HEK293 (cell line): ENCODE data around the gene KCNC4.

Experiments used
- FEZF1 ChIP-seq: fragments of 450-650 bp; formaldehyde crosslinking; IDR thresholded peaks from 2 replicates; pipeline ENCODE4 v1.5.1; 2016; ENCODE audit warnings: missing biosample characterization, missing genetic modification characterization
- HOXA7 ChIP-seq: sonication (generic); formaldehyde crosslinking; IDR thresholded peaks from 2 replicates; pipeline ENCODE4 v1.8.1; 2022; ENCODE audit warnings: missing genetic modification reagents, borderline replicate concordance
- HOXC10 ChIP-seq: sonication (generic); formaldehyde crosslinking; IDR thresholded peaks from 2 replicates; pipeline ENCODE4 v1.8.1; 2023; ENCODE audit warnings: mild to moderate bottlenecking, missing genetic modification reagents
- IKZF3 ChIP-seq: fragments of 450-650 bp; IDR thresholded peaks from 2 replicates; pipeline ENCODE4 v1.5.0; 2018; ENCODE audit warnings: missing biosample characterization, mild to moderate bottlenecking, missing genetic modification characterization, moderate library complexity
- KLF10 ChIP-seq: fragments of 450-650 bp; IDR thresholded peaks from 2 replicates; pipeline ENCODE4 v1.5.1; 2018; ENCODE audit warnings: missing biosample characterization, mild to moderate bottlenecking, missing genetic modification characterization
- KLF7 ChIP-seq: fragments of 450-650 bp; formaldehyde crosslinking; IDR thresholded peaks from 2 replicates; pipeline ENCODE4 v1.5.1; 2016; ENCODE audit warnings: missing biosample characterization, missing genetic modification characterization, borderline replicate concordance
- OVOL3 ChIP-seq: fragments of 450-650 bp; formaldehyde crosslinking; IDR thresholded peaks from 2 replicates; pipeline ENCODE4 v1.5.1; 2016; ENCODE audit warnings: missing biosample characterization, missing genetic modification characterization
- PRDM1 ChIP-seq: fragments of 450-650 bp; formaldehyde crosslinking; IDR thresholded peaks from 2 replicates; pipeline ENCODE4; 2016; ENCODE audit warnings: missing biosample characterization, missing genetic modification characterization
- PRDM10 ChIP-seq: fragments of 450-650 bp; formaldehyde crosslinking; IDR thresholded peaks from 2 replicates; pipeline ENCODE4 v1.5.1; 2016; ENCODE audit warnings: missing biosample characterization, missing genetic modification characterization
- SCRT1 ChIP-seq: fragments of 450-650 bp; formaldehyde crosslinking; IDR thresholded peaks from 2 replicates; pipeline ENCODE4 v1.5.1; 2016; ENCODE audit warnings: missing biosample characterization, missing genetic modification characterization, borderline replicate concordance
- SP7 ChIP-seq: fragments of 450-650 bp; formaldehyde crosslinking; IDR thresholded peaks from 2 replicates; pipeline ENCODE4 v1.5.1; 2016; ENCODE audit warnings: missing biosample characterization, missing genetic modification characterization
- ZBTB20 ChIP-seq: fragments of 450-650 bp; formaldehyde crosslinking; IDR thresholded peaks from 2 replicates; pipeline ENCODE4 v1.5.1; 2016; ENCODE audit warnings: missing biosample characterization, missing genetic modification characterization
- ZBTB6 ChIP-seq: fragments of 450-650 bp; formaldehyde crosslinking; IDR thresholded peaks from 2 replicates; pipeline ENCODE4 v1.5.1; 2017; ENCODE audit warnings: missing biosample characterization, missing genetic modification characterization
- ZFHX2 ChIP-seq: fragments of 450-650 bp; formaldehyde crosslinking; conservative IDR thresholded peaks from 2 replicates; pipeline ENCODE4 v1.5.1; 2016; ENCODE audit warnings: missing biosample characterization, missing genetic modification characterization
- ZNF10 ChIP-seq: fragments of 450-650 bp; formaldehyde crosslinking; IDR thresholded peaks from 2 replicates; pipeline ENCODE4 v1.5.1; 2017; ENCODE audit warnings: missing biosample characterization, missing genetic modification characterization
- ZNF138 ChIP-seq: fragments of 450-650 bp; formaldehyde crosslinking; IDR thresholded peaks from 2 replicates; pipeline ENCODE4 v1.5.1; 2016; ENCODE audit warnings: missing biosample characterization, missing genetic modification characterization, borderline replicate concordance
- ZNF292 ChIP-seq: fragments of 450-650 bp; formaldehyde crosslinking; IDR thresholded peaks from 2 replicates; pipeline ENCODE4 v1.5.1; 2016; ENCODE audit warnings: low read depth, missing biosample characterization, missing genetic modification characterization, borderline replicate concordance
- ZNF311 ChIP-seq: fragments of 450-650 bp; formaldehyde crosslinking; IDR thresholded peaks from 2 replicates; pipeline ENCODE4 v1.5.1; 2017; ENCODE audit warnings: missing biosample characterization, missing genetic modification characterization, borderline replicate concordance
- ZNF416 ChIP-seq: fragments of 450-650 bp; formaldehyde crosslinking; IDR thresholded peaks from 2 replicates; pipeline ENCODE4 v1.5.1; 2016; ENCODE audit warnings: missing biosample characterization, missing genetic modification characterization
- ZNF473 ChIP-seq: fragments of 450-650 bp; formaldehyde crosslinking; IDR thresholded peaks from 2 replicates; pipeline ENCODE4 v1.5.1; 2017; ENCODE audit warnings: missing biosample characterization, missing genetic modification characterization
- ZNF488 ChIP-seq: fragments of 450-650 bp; formaldehyde crosslinking; IDR thresholded peaks from 2 replicates; pipeline ENCODE4 v1.5.1; 2016; ENCODE audit warnings: missing biosample characterization, missing genetic modification characterization
- ZNF561 ChIP-seq: fragments of 450-650 bp; IDR thresholded peaks from 2 replicates; pipeline ENCODE4 v1.5.1; 2018; ENCODE audit warnings: missing biosample characterization, missing genetic modification characterization, borderline replicate concordance
- ZNF596 ChIP-seq: fragments of 450-650 bp; IDR thresholded peaks from 2 replicates; pipeline ENCODE4 v1.5.0; 2018; ENCODE audit warnings: missing biosample characterization, mild to moderate bottlenecking, missing genetic modification characterization, moderate library complexity
- ZNF626 ChIP-seq: fragments of 450-650 bp; sonication (Bioruptor Pico); formaldehyde crosslinking; IDR thresholded peaks from 2 replicates; pipeline ENCODE4 v1.5.1; 2018; ENCODE audit warnings: missing biosample characterization, missing genetic modification characterization, inconsistent platforms
- ZNF76 ChIP-seq: fragments of 450-650 bp; formaldehyde crosslinking; IDR thresholded peaks from 2 replicates; pipeline ENCODE4; 2016; ENCODE audit warnings: low read depth, missing biosample characterization, missing genetic modification characterization, borderline replicate concordance
- ZNF768 ChIP-seq: fragments of 450-650 bp; formaldehyde crosslinking; IDR thresholded peaks from 2 replicates; pipeline ENCODE4 v1.5.1; 2018; ENCODE audit warnings: missing biosample characterization, mild to moderate bottlenecking, missing genetic modification characterization
- ZNF777 ChIP-seq: fragments of 450-650 bp; formaldehyde crosslinking; IDR thresholded peaks from 2 replicates; pipeline ENCODE4 v1.5.1; 2017; ENCODE audit warnings: missing biosample characterization, missing genetic modification characterization, borderline replicate concordance
- ZNF843 ChIP-seq: fragments of 450-650 bp; formaldehyde crosslinking; IDR thresholded peaks from 2 replicates; pipeline ENCODE4 v1.5.1; 2016; ENCODE audit warnings: missing biosample characterization, missing genetic modification characterization
- ZXDB ChIP-seq: fragments of 450-650 bp; formaldehyde crosslinking; IDR thresholded peaks from 2 replicates; pipeline ENCODE4 v1.5.1; 2016; ENCODE audit warnings: missing biosample characterization, missing genetic modification characterization
- TF ChIP-seq, protein P1 (sequence below): fragments of 450-650 bp; formaldehyde crosslinking; IDR thresholded peaks from 2 replicates; pipeline ENCODE4 v1.5.1; 2017; ENCODE audit warnings: missing biosample characterization, mild to moderate bottlenecking, missing genetic modification characterization, moderate library complexity
- TF ChIP-seq, protein P2 (sequence below): fragments of 450-650 bp; formaldehyde crosslinking; IDR thresholded peaks from 2 replicates; pipeline ENCODE4 v1.5.1; 2016; ENCODE audit warnings: missing biosample characterization, missing genetic modification characterization

KCNC4 gene

GRCh38 chr1:110209715-110210603 is at the start of gene KCNC4 (continued):
- no peak for TF ChIP-seq ZNF138 (tag by site-specific recombination)
- 0 out of 2 replicates have a peak, but pooled peaks have one; percentile 55 for TF ChIP-seq HOXC10 (CRISPR knock-in tag)
- TF ChIP-seq, protein P1, sequence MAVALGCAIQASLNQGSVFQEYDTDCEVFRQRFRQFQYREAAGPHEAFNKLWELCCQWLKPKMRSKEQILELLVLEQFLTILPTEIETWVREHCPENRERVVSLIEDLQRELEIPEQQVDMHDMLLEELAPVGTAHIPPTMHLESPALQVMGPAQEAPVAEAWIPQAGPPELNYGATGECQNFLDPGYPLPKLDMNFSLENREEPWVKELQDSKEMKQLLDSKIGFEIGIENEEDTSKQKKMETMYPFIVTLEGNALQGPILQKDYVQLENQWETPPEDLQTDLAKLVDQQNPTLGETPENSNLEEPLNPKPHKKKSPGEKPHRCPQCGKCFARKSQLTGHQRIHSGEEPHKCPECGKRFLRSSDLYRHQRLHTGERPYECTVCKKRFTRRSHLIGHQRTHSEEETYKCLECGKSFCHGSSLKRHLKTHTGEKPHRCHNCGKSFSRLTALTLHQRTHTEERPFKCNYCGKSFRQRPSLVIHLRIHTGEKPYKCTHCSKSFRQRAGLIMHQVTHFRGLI, result no peak; the same call in 1 of the 2 replicates
- no peak for TF ChIP-seq ZNF311
- TF ChIP-seq ZNF292 (tag by site-specific recombination), result no peak
- peak; percentile 74; the same call in 1 of the 2 replicates for TF ChIP-seq SP7 (tag by site-specific recombination)
- TF ChIP-seq ZNF10 (tag by site-specific recombination), result no peak
- peak; percentile 80; the same call in 1 of the 2 replicates for TF ChIP-seq KLF10 (tag by site-specific recombination)
- TF ChIP-seq ZXDB (tag by site-specific recombination), result peak; percentile 99
- no peak for TF ChIP-seq ZNF843 (tag by site-specific recombination)
- TF ChIP-seq SCRT1 (tag by site-specific recombination), result no peak
- no peak for TF ChIP-seq PRDM10 (tag by site-specific recombination)
- no peak for TF ChIP-seq ZNF488 (tag by site-specific recombination)
- TF ChIP-seq OVOL3, result no peak
- TF ChIP-seq HOXA7 (CRISPR knock-in tag), result no peak
- peak; percentile 63 for TF ChIP-seq ZFHX2 (tag by site-specific recombination)
- TF ChIP-seq PRDM1 (tag by site-specific recombination), result no peak
- TF ChIP-seq ZNF561 (tag by site-specific recombination), result peak; percentile 68
- no peak for TF ChIP-seq ZNF768 (tag by site-specific recombination)
- TF ChIP-seq KLF7 (tag by site-specific recombination), result 0 out of 2 replicates have a peak, but pooled peaks have one; percentile 49
- TF ChIP-seq ZNF626, result no peak
- no peak for TF ChIP-seq ZBTB6 (tag by site-specific recombination)
- no peak for TF ChIP-seq ZNF416 (tag by site-specific recombination)
- TF ChIP-seq, protein P2, sequence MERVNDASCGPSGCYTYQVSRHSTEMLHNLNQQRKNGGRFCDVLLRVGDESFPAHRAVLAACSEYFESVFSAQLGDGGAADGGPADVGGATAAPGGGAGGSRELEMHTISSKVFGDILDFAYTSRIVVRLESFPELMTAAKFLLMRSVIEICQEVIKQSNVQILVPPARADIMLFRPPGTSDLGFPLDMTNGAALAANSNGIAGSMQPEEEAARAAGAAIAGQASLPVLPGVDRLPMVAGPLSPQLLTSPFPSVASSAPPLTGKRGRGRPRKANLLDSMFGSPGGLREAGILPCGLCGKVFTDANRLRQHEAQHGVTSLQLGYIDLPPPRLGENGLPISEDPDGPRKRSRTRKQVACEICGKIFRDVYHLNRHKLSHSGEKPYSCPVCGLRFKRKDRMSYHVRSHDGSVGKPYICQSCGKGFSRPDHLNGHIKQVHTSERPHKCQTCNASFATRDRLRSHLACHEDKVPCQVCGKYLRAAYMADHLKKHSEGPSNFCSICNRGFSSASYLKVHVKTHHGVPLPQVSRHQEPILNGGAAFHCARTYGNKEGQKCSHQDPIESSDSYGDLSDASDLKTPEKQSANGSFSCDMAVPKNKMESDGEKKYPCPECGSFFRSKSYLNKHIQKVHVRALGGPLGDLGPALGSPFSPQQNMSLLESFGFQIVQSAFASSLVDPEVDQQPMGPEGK (tag by site-specific recombination), result peak; percentile 85
- TF ChIP-seq ZNF777 (tag by site-specific recombination), result peak; percentile 74; the same call in 1 of the 2 replicates
- TF ChIP-seq ZNF473, result no peak
- 0 out of 2 replicates have a peak, but pooled peaks have one; percentile 30 for TF ChIP-seq ZNF76 (tag by site-specific recombination)
- TF ChIP-seq ZBTB20, result peak; percentile 74; the same call in 1 of the 2 replicates
- TF ChIP-seq IKZF3, result peak; percentile 12; the same call in 1 of the 2 replicates
- TF ChIP-seq FEZF1 (tag by site-specific recombination), result no peak
- peak; percentile 65; the same call in 1 of the 2 replicates for TF ChIP-seq ZNF596
